ENCODE measurements around the gene XRRA1. TPM values are rescaled to one million over a fixed set of nuclear protein-coding genes. Genes with fewer than 3 reads are reported as not detected.

Gene XRRA1
- total and polyA plus RNA-seq, 2 of the 13 experiments (the other 11 are each of a cell fraction or from before 2014, with no cell fraction given): 7.6 to 10.5 TPM

GRCh38 chr11:74870485-74870884 lies 78.4 kb downstream of the XRRA1 start:
- H3K36me3 ChIP-seq (replicated peaks in 1 of 2; ENCODE audit: control insufficient read depth in 1 of 2, insufficient read depth in 2 of 2, low read length in 2 of 2): peaks cover 4 to 24% of the 10 kb centered on the region in 2 experiments; a peak in 4 of 5 replicates
- ATAC-seq (peak; percentile 79), DNase-seq (ENCODE audit: low spot score) (peak; percentile 60), FAIRE-seq (peak; percentile 18)
- POLR2A ChIA-PET: interaction anchor here (0.6 kb wide), 1 partner anchor 427 kb away, joined by 3 read pairs; no protein-coding TSS in a partner anchor
- no peaks in the 10 kb centered on the region for H3K27me3 ChIP-seq (ENCODE audit: control insufficient read depth in 1 of 2, insufficient read depth in 2 of 2, low read length in 2 of 2)
- in situ Hi-C loops (cut with HindIII; ENCODE audit: extremely low pct_ligation_motif_present, low pct_unique_long_range_greater_than_20kb) (loop anchor here (5.0 to 10.0 kb wide), 2 partner anchors 168 to 256 kb away; no protein-coding TSS in a partner anchor), intact Hi-C loops (cut with micrococcal nuclease; ENCODE audit: unreplicated experiment) (loop anchor here (1.0 to 10.0 kb wide), 2 partner anchors 126 to 173 kb away; partner anchors contain the start of gene RNF169)
- WGBS (ENCODE audit: low lambda C conversion rate): 89% methylated on average over 1 of the region's 1 CpG
- no TSS peak for BruUV-seq (replicated peaks)
- H3K9me3 ChIP-seq (ENCODE audit: low read length): peaks cover 55% of the 10 kb centered on the region
- CTCF ChIA-PET (ENCODE audit: low intra/inter-chr PET ratio, low total read pairs): interaction anchor here (0.8 to 1.9 kb wide), 3 partner anchors 131 to 260 kb away, joined by 3 to 14 read pairs (median 4); no protein-coding TSS in a partner anchor
- H3K4me3 ChIP-seq (replicated peaks in 1 of 3; ENCODE audit: insufficient read depth in 1 of 3, low read depth in 2 of 3, low read length in 3 of 3): no peak overlapping the region
- no peaks in the 10 kb centered on the region for H4K20me1 ChIP-seq (ENCODE audit: insufficient read depth, low read length)
- H3K27ac ChIP-seq (ENCODE audit: extremely low read length, insufficient read depth, low read length): no peak overlapping the region
- H2AFZ ChIP-seq (ENCODE audit: low read length): no peak overlapping the region
- H3K4me2 ChIP-seq (ENCODE audit: low read depth, low read length): no peak overlapping the region
- H3K79me2 ChIP-seq (ENCODE audit: insufficient read depth, low read length): no peaks in the 10 kb centered on the region
- TF ChIP-seq CTCF (CRISPR knock-in tag; IDR thresholded peaks at IDR 0.05) (peak; percentile 54), ZNF615 (CRISPR knock-in tag; IDR thresholded peaks at IDR 0.05; ENCODE audit: borderline replicate concordance) (no peak), STAG1 (CRISPR knock-in tag; IDR thresholded peaks at IDR 0.05) (peak; percentile 70)
- H3K9ac ChIP-seq (ENCODE audit: insufficient read depth, low read depth, low read length): no peak overlapping the region
- no peaks in the 10 kb centered on the region for H3K4me1 ChIP-seq (ENCODE audit: insufficient read depth, low read length)

GRCh38 chr11:74866557-74866956 lies 82.3 kb downstream of the XRRA1 start:
- peaks cover 5 to 39% of the 10 kb centered on the region in 2 experiments; a peak in 4 of 5 replicates for H3K36me3 ChIP-seq (replicated peaks in 1 of 2; ENCODE audit: control insufficient read depth in 1 of 2, insufficient read depth in 2 of 2, low read length in 2 of 2)
- no peak overlapping the region for H3K4me3 ChIP-seq (replicated peaks in 1 of 3; ENCODE audit: insufficient read depth in 1 of 3, low read depth in 2 of 3, low read length in 3 of 3)
- no peaks in the 10 kb centered on the region for H3K79me2 ChIP-seq (ENCODE audit: insufficient read depth, low read length)
- H4K20me1 ChIP-seq (ENCODE audit: insufficient read depth, low read length): no peaks in the 10 kb centered on the region
- no peak overlapping the region for H3K27ac ChIP-seq (ENCODE audit: extremely low read length, insufficient read depth, low read length)
- CTCF ChIA-PET (ENCODE audit: low intra/inter-chr PET ratio, low total read pairs): no interaction called here
- BruUV-seq (replicated peaks): no TSS peak
- no peak overlapping the region for H2AFZ ChIP-seq (ENCODE audit: low read length)
- POLR2A ChIA-PET: no interaction called here
- TF ChIP-seq SRSF9 (IDR thresholded peaks at IDR 0.05; ENCODE audit: borderline replicate concordance, insufficient read depth, low read depth, low read length, poor library complexity, severe bottlenecking) (no peak), ZNF160 (CRISPR knock-in tag; IDR thresholded peaks at IDR 0.05) (peak; percentile 98)
- no peak for FAIRE-seq
- no peaks in the 10 kb centered on the region for H3K4me1 ChIP-seq (ENCODE audit: insufficient read depth, low read length)
- ATAC-seq: no peak
- H3K9me3 ChIP-seq (ENCODE audit: low read length): peaks cover 49% of the 10 kb centered on the region
- no peaks in the 10 kb centered on the region for H3K27me3 ChIP-seq (ENCODE audit: control insufficient read depth in 1 of 2, insufficient read depth in 2 of 2, low read length in 2 of 2)
- intact Hi-C loops (cut with micrococcal nuclease; ENCODE audit: unreplicated experiment) (no loop called here), in situ Hi-C loops (cut with HindIII; ENCODE audit: extremely low pct_ligation_motif_present, low pct_unique_long_range_greater_than_20kb) (no loop called here)
- no peak overlapping the region for H3K9ac ChIP-seq (ENCODE audit: insufficient read depth, low read depth, low read length)
- DNase-seq (ENCODE audit: low spot score): no peak
- H3K4me2 ChIP-seq (ENCODE audit: low read depth, low read length): no peak overlapping the region
